ENCODE results near the gene HIPK2. TPM values are rescaled to one million over a fixed set of nuclear protein-coding genes. Genes with fewer than 3 reads are reported as not detected.

Gene HIPK2
- total RNA-seq, 1 experiment from 2014 or later, result 30.7 TPM

GRCh38 chr7:139538881-139539635 is 238.7 kb downstream of the HIPK2 start:
- POLR2A ChIA-PET (ENCODE audit: low non-redundant PET), result no interaction called here
- CTCF ChIA-PET, result no interaction called here
- intact Hi-C loops (cut with micrococcal nuclease; ENCODE audit: unreplicated experiment), result no loop called here

GRCh38 chr7:139536152-139536551 is 241.6 kb downstream of the HIPK2 start:
- H3K27me3 ChIP-seq (replicated peaks; ENCODE audit: insufficient read depth, low read depth, low read length, poor library complexity), result peaks cover 14% of the 10 kb centered on the region
- intact Hi-C loops (cut with micrococcal nuclease; ENCODE audit: unreplicated experiment), result no loop called here
- no peaks in the 10 kb centered on the region for H3K36me3 ChIP-seq (ENCODE audit: insufficient read depth, low read length, poor library complexity, severe bottlenecking)
- no peaks in the 10 kb centered on the region for H3K9me3 ChIP-seq (ENCODE audit: low read depth, low read length, poor library complexity, severe bottlenecking)
- no peak for DNase-seq (ENCODE audit: low spot score)
- TF ChIP-seq EZH2 (IDR thresholded peaks at IDR 0.05; ENCODE audit: borderline replicate concordance, low read depth, low read length, poor library complexity, severe bottlenecking) (no peak), CTCF (conservative IDR thresholded peaks at IDR 0.05; ENCODE audit: low read depth, low read length) (no peak)
- ChIA-PET POLR2A (ENCODE audit: low non-redundant PET) (no interaction called here), CTCF (no interaction called here)
- H3K4me1 ChIP-seq (ENCODE audit: insufficient read depth, low read length, poor library complexity, severe bottlenecking), result no peaks in the 10 kb centered on the region
- H3K4me3 ChIP-seq (ENCODE audit: low read depth, low read length, poor library complexity, severe bottlenecking), result no peak overlapping the region
- no peak overlapping the region for H3K27ac ChIP-seq (ENCODE audit: low read depth, low read length, poor library complexity, severe bottlenecking)
- no TSS peak for BruUV-seq (replicated peaks)

More at GRCh38 chr7:139538881-139539635, 238.7 kb downstream of the HIPK2 start:
- Histone ChIP-seq H3K9me3 (ENCODE audit: low read depth, low read length, poor library complexity, severe bottlenecking) (no peaks in the 10 kb centered on the region), H3K27me3 (replicated peaks; ENCODE audit: insufficient read depth, low read depth, low read length, poor library complexity) (peaks cover under 1% of the 10 kb centered on the region), H3K27ac (ENCODE audit: low read depth, low read length, poor library complexity, severe bottlenecking) (no peak overlapping the region), H3K36me3 (ENCODE audit: insufficient read depth, low read length, poor library complexity, severe bottlenecking) (no peaks in the 10 kb centered on the region), H3K4me3 (ENCODE audit: low read depth, low read length, poor library complexity, severe bottlenecking) (no peak overlapping the region), H3K4me1 (ENCODE audit: insufficient read depth, low read length, poor library complexity, severe bottlenecking) (no peaks in the 10 kb centered on the region)
- no peak for TF ChIP-seq CTCF (conservative IDR thresholded peaks at IDR 0.05; ENCODE audit: low read depth, low read length)
- TF ChIP-seq EZH2 (IDR thresholded peaks at IDR 0.05; ENCODE audit: borderline replicate concordance, low read depth, low read length, poor library complexity, severe bottlenecking), result no peak
- no TSS peak for BruUV-seq (replicated peaks)
- no peak for DNase-seq (ENCODE audit: low spot score)

- intact Hi-C loops (cut with micrococcal nuclease; ENCODE audit: unreplicated experiment), result no loop called here
- Histone ChIP-seq H3K4me3 (ENCODE audit: low read depth, low read length, poor library complexity, severe bottlenecking) (no peak overlapping the region), H3K27ac (ENCODE audit: low read depth, low read length, poor library complexity, severe bottlenecking) (no peak overlapping the region), H3K36me3 (ENCODE audit: insufficient read depth, low read length, poor library complexity, severe bottlenecking) (no peaks in the 10 kb centered on the region), H3K27me3 (replicated peaks; ENCODE audit: insufficient read depth, low read depth, low read length, poor library complexity) (peaks cover 14% of the 10 kb centered on the region), H3K9me3 (ENCODE audit: low read depth, low read length, poor library complexity, severe bottlenecking) (no peaks in the 10 kb centered on the region), H3K4me1 (ENCODE audit: insufficient read depth, low read length, poor library complexity, severe bottlenecking) (no peaks in the 10 kb centered on the region)
- BruUV-seq (replicated peaks), result no TSS peak
- TF ChIP-seq EZH2 (IDR thresholded peaks at IDR 0.05; ENCODE audit: borderline replicate concordance, low read depth, low read length, poor library complexity, severe bottlenecking), result no peak
- POLR2A ChIA-PET (ENCODE audit: low non-redundant PET), result no interaction called here
- DNase-seq (ENCODE audit: low spot score), result no peak
- CTCF ChIA-PET, result no interaction called here
Measured at GRCh38 chr7:139534966-139535651, 242.7 kb downstream of the HIPK2 start.
